ENCODE data around the gene AMIGO2. TPM values are rescaled to one million over a fixed set of nuclear protein-coding genes. Genes with fewer than 3 reads are reported as not detected.

The AMIGO2 gene
- total RNA-seq, 1 experiment from 2014 or later, result 8.6 TPM

- H2AK5ac ChIP-seq (ENCODE audit: insufficient read length, low read length), result no peak overlapping the region
- no peak overlapping the region for H3K23ac ChIP-seq (ENCODE audit: insufficient read length, low read depth, low read length)
- no peak overlapping the region for H3K27ac ChIP-seq (ENCODE audit: insufficient read length, low read depth, low read length)
- H3K27me3 Mint-ChIP-seq (ENCODE audit: low read depth), result no peaks in the 10 kb centered on the region; the same call in 1 of the 2 replicates
- no peak overlapping the region for H4K91ac ChIP-seq (ENCODE audit: insufficient read length, low read depth, low read length)
- no peaks in the 10 kb centered on the region for H3K27me3 ChIP-seq (ENCODE audit: insufficient read depth, low read length)
- no peaks in the 10 kb centered on the region for H3K79me2 ChIP-seq (ENCODE audit: insufficient read depth, low read length)
- no peak overlapping the region for H2BK120ac ChIP-seq (ENCODE audit: low read depth, low read length, poor library complexity, severe bottlenecking)
- H2BK12ac ChIP-seq (ENCODE audit: insufficient read length, low read depth, low read length), result no peak overlapping the region
- H3K79me1 ChIP-seq (ENCODE audit: insufficient read depth, low read depth, low read length, poor library complexity, severe bottlenecking), result no peaks in the 10 kb centered on the region
- H3K4me3 Mint-ChIP-seq, result no peak overlapping the region
- peak overlapping the region in 1 of 3 experiments; percentile 86; a peak in 2 of 7 replicates for H3K27ac Mint-ChIP-seq
- H3K4me2 ChIP-seq (ENCODE audit: insufficient read depth, insufficient read length, low read length), result no peak overlapping the region
- H3K9me3 Mint-ChIP-seq, result no peaks in the 10 kb centered on the region
- no peak overlapping the region for H3K9ac ChIP-seq (ENCODE audit: extremely low read depth, insufficient read length, low read length)
- WGBS (ENCODE audit: extremely low coverage, insufficient read length, low lambda C conversion rate), result no CpG with 5 or more reads among the region's 6 CpGs
- H2BK15ac ChIP-seq (ENCODE audit: low read depth, low read length), result no peak overlapping the region
- no peak overlapping the region for H2BK20ac ChIP-seq (ENCODE audit: low read depth, low read length, poor library complexity, severe bottlenecking)
- H4K8ac ChIP-seq (replicated peaks; ENCODE audit: insufficient read length, low read depth, low read length), result no peak overlapping the region
- H3K36me3 Mint-ChIP-seq (ENCODE audit: insufficient read depth in 1 of 3, low read depth in 3 of 3), result no peaks in the 10 kb centered on the region; a peak in 1 of 7 replicates
- peak; percentile 51 for DNase-seq
- H3K4me1 ChIP-seq (ENCODE audit: insufficient read depth, low read length), result no peaks in the 10 kb centered on the region; the same call in 1 of the 2 replicates
- H2BK5ac ChIP-seq (ENCODE audit: insufficient read length, low read length), result no peak overlapping the region
- no peaks in the 10 kb centered on the region for H3K23me2 ChIP-seq (ENCODE audit: insufficient read length, low read depth, low read length, poor library complexity, severe bottlenecking)
- H4K5ac ChIP-seq (ENCODE audit: insufficient read length, low read depth, low read length), result no peak overlapping the region
- no peaks in the 10 kb centered on the region for H4K20me1 ChIP-seq (ENCODE audit: control insufficient read depth, insufficient read depth, insufficient read length)
- H3T11ph ChIP-seq (ENCODE audit: low read length), result no peak overlapping the region
- peaks cover 22 to 55% of the 10 kb centered on the region in 2 experiments for H3K4me1 Mint-ChIP-seq
- H3K4ac ChIP-seq (ENCODE audit: low read depth, low read length), result no peak overlapping the region
- H3K14ac ChIP-seq (ENCODE audit: insufficient read depth, low read length), result no peak overlapping the region
- H3K18ac ChIP-seq (ENCODE audit: insufficient read length, low read depth, low read length), result no peak overlapping the region
- no peak overlapping the region for H2AFZ ChIP-seq (ENCODE audit: low read length)
- H3K56ac ChIP-seq (ENCODE audit: insufficient read length, low read depth, low read length), result no peak overlapping the region
- H3K9me3 ChIP-seq (ENCODE audit: control insufficient read depth, low read depth, low read length), result no peaks in the 10 kb centered on the region
- TF ChIP-seq CTCF (conservative IDR thresholded peaks at IDR 0.05), result no peak
These were observed 6.1 kb upstream of the AMIGO2 start for GRCh38 chr12:47085815-47086252.
